Mesothelial cell of epicardium (in vitro differentiated cells): ENCODE data around the gene DEF6. TPM values are rescaled to one million over a fixed set of nuclear protein-coding genes. Genes with fewer than 3 reads are reported as not detected.

ENCODE experiments used
- DNase-seq, 2 experiments: peaks; one replicate each; pipeline ENCODE4 v3.0.0; 2021; ENCODE audit warnings: low spot score in 2 of 2; ENCODE audit not compliant: unreplicated experiment in 2 of 2
- H3K27ac Mint-ChIP-seq: 2 replicates; pipeline ENCODE4 v1.8.0; 2021; ENCODE audit warnings: mixed read lengths
- H3K27me3 Mint-ChIP-seq: 2 replicates; pipeline ENCODE4 v1.8.0; 2021; ENCODE audit warnings: low read depth, mixed read lengths
- H3K36me3 Mint-ChIP-seq: 2 replicates; pipeline ENCODE4 v1.8.0; 2021; ENCODE audit warnings: mixed read lengths
- H3K4me1 Mint-ChIP-seq: 2 replicates; pipeline ENCODE4 v1.8.0; 2021; ENCODE audit warnings: mixed read lengths
- H3K4me3 Mint-ChIP-seq: 2 replicates; pipeline ENCODE4 v1.8.0; 2021; ENCODE audit warnings: mild to moderate bottlenecking, moderate library complexity, mixed read lengths
- H3K9me3 Mint-ChIP-seq: 2 replicates; pipeline ENCODE4 v1.8.0; 2021; ENCODE audit warnings: mixed read lengths
- total RNA-seq: library from RNA; stranded (reverse); gene quantifications from 3 replicates; pipeline ENCODE4 v1.2.1, GENCODE V29; 2021
- TF ChIP-seq, protein P1 (sequence below): fragments of 200-600 bp; sonication (generic); IDR thresholded peaks from one replicate; pipeline ENCODE4 v1.5.0; 2021; ENCODE audit warnings: antibody characterized with exemption; ENCODE audit not compliant: unreplicated experiment

Gene DEF6
- total RNA-seq, 1 donor from 2014 or later, result 11.3 TPM

DNA sequence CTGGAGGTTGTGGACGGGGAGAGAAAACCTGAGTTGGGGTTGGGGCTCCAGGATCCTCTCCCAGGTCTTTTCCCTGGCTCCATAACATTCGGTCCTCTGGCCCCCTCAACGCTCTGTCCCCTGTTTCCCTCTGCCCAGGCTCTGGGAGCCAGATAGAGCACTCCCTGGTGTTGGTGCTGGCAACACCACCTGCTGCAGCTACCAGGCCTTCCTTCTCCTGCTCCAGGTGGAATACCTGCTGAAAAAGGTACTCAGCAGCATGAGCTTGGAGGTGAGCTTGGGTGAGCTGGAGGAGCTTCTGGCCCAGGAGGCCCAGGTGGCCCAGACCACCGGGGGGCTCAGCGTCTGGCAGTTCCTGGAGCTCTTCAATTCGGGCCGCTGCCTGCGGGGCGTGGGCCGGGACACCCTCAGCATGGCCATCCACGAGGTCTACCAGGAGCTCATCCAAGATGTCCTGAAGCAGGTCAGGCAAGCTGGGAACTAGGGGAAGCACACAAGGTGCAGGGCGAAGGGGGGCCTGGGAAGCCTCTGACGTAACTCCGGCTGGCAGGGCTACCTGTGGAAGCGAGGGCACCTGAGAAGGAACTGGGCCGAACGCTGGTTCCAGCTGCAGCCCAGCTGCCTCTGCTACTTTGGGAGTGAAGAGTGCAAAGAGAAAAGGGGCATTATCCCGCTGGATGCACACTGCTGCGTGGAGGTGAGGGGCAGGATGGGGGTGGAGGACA is 14.6 kb downstream of the DEF6 start:
- no peak overlapping the region for H3K27ac Mint-ChIP-seq
- TF ChIP-seq, protein P1, sequence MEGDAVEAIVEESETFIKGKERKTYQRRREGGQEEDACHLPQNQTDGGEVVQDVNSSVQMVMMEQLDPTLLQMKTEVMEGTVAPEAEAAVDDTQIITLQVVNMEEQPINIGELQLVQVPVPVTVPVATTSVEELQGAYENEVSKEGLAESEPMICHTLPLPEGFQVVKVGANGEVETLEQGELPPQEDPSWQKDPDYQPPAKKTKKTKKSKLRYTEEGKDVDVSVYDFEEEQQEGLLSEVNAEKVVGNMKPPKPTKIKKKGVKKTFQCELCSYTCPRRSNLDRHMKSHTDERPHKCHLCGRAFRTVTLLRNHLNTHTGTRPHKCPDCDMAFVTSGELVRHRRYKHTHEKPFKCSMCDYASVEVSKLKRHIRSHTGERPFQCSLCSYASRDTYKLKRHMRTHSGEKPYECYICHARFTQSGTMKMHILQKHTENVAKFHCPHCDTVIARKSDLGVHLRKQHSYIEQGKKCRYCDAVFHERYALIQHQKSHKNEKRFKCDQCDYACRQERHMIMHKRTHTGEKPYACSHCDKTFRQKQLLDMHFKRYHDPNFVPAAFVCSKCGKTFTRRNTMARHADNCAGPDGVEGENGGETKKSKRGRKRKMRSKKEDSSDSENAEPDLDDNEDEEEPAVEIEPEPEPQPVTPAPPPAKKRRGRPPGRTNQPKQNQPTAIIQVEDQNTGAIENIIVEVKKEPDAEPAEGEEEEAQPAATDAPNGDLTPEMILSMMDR, result no peak
- H3K4me3 Mint-ChIP-seq, result no peak overlapping the region
- no peak for DNase-seq
- H3K9me3 Mint-ChIP-seq, result peaks cover 5% of the 10 kb centered on the region
- peaks cover 11% of the 10 kb centered on the region for H3K27me3 Mint-ChIP-seq
- peaks cover 1% of the 10 kb centered on the region for H3K4me1 Mint-ChIP-seq
- peaks cover 5% of the 10 kb centered on the region for H3K36me3 Mint-ChIP-seq

DNA sequence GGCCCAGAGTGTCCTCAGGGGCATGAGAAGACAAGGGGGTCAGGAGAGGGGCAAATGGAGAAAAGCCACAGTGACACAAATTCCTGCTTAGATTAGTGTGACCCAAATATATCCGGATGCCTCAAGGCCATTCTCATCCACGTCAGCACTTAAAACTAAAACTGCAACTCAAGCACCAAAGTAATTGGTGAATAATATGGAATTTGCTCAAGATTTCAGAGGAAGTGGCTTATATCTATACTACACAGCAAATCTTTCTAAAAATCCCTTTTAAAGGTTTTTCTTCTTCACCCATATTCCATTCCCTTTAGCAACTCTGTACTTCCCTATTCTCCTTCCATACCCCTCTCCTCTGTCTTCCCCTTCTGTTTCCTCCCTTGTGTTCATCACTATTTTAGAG is 15.2 kb downstream of the DEF6 start:
- peaks cover 11% of the 10 kb centered on the region for H3K27me3 Mint-ChIP-seq
- H3K9me3 Mint-ChIP-seq, result peaks cover 5% of the 10 kb centered on the region
- H3K36me3 Mint-ChIP-seq, result peaks cover 5% of the 10 kb centered on the region
- TF ChIP-seq, protein P1, result no peak
- no peak overlapping the region for H3K4me3 Mint-ChIP-seq
- peaks cover 7% of the 10 kb centered on the region for H3K4me1 Mint-ChIP-seq
- H3K27ac Mint-ChIP-seq, result no peak overlapping the region
- no peak for DNase-seq

DNA sequence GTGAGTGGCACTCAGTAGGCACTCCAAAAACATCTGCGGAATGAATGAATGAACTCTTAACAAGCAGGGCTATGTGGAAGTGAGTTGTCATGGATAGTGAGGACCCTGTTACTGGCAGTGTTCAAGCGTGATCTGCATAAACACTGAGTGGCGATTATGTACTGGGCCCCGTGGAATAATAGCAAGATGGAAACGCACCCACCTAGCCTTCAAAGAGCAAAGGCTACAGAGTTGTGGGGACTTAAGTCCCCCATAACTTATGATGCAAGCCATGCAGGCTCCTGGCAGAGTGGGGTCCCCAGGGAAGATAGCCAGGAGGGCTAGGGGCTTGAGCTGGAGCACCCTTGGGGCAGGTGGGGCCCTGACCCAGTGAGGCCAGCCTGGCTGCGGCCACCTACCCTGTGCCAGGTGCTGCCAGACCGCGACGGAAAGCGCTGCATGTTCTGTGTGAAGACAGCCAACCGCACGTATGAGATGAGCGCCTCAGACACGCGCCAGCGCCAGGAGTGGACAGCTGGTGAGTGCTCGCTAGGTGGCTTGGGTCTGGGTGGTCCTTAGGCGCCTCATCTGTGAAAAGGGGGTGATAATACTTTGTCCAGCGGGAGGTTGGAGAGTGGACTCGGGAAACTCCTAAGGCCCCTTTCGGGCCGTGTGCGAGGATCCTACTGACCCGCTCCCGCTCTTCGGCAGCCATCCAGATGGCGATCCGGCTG is 20.0 kb downstream of the DEF6 start:
- peaks cover 5% of the 10 kb centered on the region for H3K9me3 Mint-ChIP-seq
- TF ChIP-seq, protein P1, result no peak
- peaks cover 11% of the 10 kb centered on the region for H3K36me3 Mint-ChIP-seq
- peak overlapping the region; percentile 47 for H3K27ac Mint-ChIP-seq
- DNase-seq, result peak in 1 of 2 experiments; percentile 47
- peak overlapping the region; percentile 73 for H3K4me3 Mint-ChIP-seq
- peaks cover 13% of the 10 kb centered on the region for H3K4me1 Mint-ChIP-seq
- H3K27me3 Mint-ChIP-seq, result peaks cover 11% of the 10 kb centered on the region

DNA sequence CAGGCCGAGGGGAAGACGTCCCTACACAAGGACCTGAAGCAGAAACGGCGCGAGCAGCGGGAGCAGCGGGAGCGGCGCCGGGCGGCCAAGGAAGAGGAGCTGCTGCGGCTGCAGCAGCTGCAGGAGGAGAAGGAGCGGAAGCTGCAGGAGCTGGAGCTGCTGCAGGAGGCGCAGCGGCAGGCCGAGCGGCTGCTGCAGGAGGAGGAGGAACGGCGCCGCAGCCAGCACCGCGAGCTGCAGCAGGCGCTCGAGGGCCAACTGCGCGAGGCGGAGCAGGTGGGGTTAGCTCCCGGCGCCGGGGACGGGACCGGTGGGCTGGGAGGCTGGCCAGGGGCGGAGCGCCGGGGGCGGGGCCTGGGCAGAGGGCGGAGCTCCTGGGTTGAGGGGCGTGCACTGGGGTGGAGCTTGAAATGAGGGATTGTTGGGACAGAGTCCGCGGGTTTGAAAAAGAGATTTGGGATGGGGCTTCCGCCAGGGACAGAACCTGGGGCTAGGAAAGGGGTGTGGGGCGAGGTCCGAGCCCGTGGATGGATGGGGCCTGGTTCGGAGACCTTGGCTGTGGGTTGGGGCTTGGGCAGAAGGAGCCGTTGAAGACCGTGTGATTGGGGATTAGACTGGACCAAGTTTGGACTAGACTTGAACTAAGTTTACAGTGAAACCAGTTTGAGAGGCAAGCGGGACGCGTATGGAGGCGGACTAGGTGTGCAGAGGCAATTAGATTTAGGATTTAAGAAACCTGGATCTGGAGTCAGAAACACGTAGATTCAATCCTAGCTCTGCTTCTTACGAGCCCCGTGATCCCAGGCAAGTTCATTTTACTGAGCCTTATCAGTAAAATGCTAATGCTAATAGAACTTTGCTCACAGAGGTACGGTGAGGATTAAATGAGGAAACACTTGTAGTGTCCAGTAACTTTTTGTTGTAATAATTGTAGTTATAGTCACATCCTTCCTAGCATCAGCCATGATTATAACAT is 20.9 kb downstream of the DEF6 start:
- DNase-seq, result peak; percentile 80 to 95
- Mint-ChIP-seq H3K27ac (peak overlapping the region; percentile 47), H3K4me3 (peak overlapping the region; percentile 73), H3K4me1 (peaks cover 13% of the 10 kb centered on the region), H3K9me3 (peaks cover 5% of the 10 kb centered on the region), H3K36me3 (peaks cover 11% of the 10 kb centered on the region), H3K27me3 (peaks cover 11% of the 10 kb centered on the region)
- TF ChIP-seq, protein P1, result no peak

DNA sequence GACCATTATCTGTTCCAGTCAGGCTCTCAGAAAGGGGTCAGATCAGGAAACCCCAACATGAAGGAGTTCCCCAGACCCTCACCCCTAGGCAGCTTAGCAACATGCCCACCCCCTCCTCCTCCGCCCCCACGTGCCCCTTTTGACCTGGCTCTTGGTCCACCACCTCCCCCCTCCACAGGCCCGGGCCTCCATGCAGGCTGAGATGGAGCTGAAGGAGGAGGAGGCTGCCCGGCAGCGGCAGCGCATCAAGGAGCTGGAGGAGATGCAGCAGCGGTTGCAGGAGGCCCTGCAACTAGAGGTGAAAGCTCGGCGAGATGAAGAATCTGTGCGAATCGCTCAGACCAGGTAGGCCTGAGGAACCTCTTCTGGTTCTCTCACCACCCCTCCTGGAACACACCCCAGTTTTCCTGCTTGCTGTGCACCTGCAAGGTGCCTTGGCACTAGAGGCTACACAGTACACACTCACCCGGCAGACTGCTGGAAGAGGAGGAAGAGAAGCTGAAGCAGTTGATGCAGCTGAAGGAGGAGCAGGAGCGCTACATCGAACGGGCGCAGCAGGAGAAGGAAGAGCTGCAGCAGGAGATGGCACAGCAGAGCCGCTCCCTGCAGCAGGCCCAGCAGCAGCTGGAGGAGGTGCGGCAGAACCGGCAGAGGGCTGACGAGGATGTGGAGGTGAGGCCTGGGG is 21.9 kb downstream of the DEF6 start:
- Mint-ChIP-seq H3K27ac (no peak overlapping the region), H3K4me1 (peaks cover 13% of the 10 kb centered on the region), H3K4me3 (no peak overlapping the region), H3K36me3 (peaks cover 11% of the 10 kb centered on the region), H3K27me3 (peaks cover 11% of the 10 kb centered on the region), H3K9me3 (peaks cover 5% of the 10 kb centered on the region)
- no peak for DNase-seq
- TF ChIP-seq, protein P1, result no peak
